ENCODE data around the gene PPP5C.

The PPP5C gene

GRCh38 chr19:46404753-46405468 is 58.0 kb downstream of the PPP5C start:
- 0 out of 2 replicates have a peak, but pooled peaks have one; percentile 5 for TF ChIP-seq CTCF (IDR thresholded peaks at IDR 0.05; ENCODE audit: borderline replicate concordance, insufficient read depth, low read depth, low read length)
- no peak overlapping the region for H3K4me3 ChIP-seq (ENCODE audit: low read depth, low read length)

GRCh38 chr19:46406976-46407375 is 60.1 kb downstream of the PPP5C start:
- H3K4me3 ChIP-seq (ENCODE audit: low read depth, low read length), result no peak overlapping the region
- TF ChIP-seq CTCF (IDR thresholded peaks at IDR 0.05; ENCODE audit: borderline replicate concordance, insufficient read depth, low read depth, low read length), result no peak

DNA sequence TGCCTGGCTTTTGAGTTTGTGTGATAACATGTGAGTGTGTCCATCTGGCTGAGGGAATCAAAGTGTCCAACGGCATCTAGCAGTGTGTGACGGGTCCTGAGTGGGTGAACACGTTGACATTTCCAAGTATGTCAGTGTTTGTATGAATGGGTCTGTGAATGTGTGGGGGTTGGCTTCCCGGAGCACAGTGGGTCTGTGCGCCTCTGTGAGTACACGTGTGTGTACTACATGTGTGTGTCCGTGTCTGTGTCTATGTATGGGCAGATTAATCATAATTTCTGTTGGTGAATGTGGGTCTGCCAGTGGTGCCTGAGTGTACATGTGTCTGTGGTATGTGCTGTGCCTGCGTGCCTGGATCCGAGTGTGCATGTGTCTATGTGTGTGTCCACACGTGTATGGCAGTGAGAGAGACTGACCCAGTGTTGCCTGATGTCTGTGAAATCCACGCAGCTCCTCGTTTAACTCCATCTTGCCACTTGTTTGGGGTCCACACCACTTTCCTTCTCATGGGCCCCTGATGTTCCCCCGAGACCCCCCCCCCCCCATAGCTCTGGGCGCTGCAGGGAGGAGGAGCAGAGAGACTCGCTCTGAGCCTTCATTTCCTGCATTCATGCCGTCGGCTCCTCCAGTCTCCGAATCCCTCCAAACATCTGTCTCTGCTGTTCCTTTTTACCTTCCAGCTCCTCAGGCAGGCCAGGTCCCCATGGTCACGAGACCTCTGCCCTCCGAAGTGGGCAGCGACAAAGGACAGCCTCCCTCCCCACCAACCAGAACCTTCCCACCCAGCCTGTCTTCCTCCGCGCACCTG is 61.2 kb downstream of the PPP5C start:
- no peak overlapping the region for H3K4me3 ChIP-seq (ENCODE audit: low read depth, low read length)

GRCh38 chr19:46408664-46409039 is 61.8 kb downstream of the PPP5C start:
- TF ChIP-seq CTCF (IDR thresholded peaks at IDR 0.05; ENCODE audit: borderline replicate concordance, insufficient read depth, low read depth, low read length), result no peak
- no peak overlapping the region for H3K4me3 ChIP-seq (ENCODE audit: low read depth, low read length)

More for the DNA sequence above, 61.2 kb downstream of the PPP5C start:
- no peak for TF ChIP-seq CTCF (IDR thresholded peaks at IDR 0.05; ENCODE audit: borderline replicate concordance, insufficient read depth, low read depth, low read length)

GRCh38 chr19:46409191-46409590 is 62.3 kb downstream of the PPP5C start:
- no peak for TF ChIP-seq CTCF (IDR thresholded peaks at IDR 0.05; ENCODE audit: borderline replicate concordance, insufficient read depth, low read depth, low read length)
- no peak overlapping the region for H3K4me3 ChIP-seq (ENCODE audit: low read depth, low read length)

DNA sequence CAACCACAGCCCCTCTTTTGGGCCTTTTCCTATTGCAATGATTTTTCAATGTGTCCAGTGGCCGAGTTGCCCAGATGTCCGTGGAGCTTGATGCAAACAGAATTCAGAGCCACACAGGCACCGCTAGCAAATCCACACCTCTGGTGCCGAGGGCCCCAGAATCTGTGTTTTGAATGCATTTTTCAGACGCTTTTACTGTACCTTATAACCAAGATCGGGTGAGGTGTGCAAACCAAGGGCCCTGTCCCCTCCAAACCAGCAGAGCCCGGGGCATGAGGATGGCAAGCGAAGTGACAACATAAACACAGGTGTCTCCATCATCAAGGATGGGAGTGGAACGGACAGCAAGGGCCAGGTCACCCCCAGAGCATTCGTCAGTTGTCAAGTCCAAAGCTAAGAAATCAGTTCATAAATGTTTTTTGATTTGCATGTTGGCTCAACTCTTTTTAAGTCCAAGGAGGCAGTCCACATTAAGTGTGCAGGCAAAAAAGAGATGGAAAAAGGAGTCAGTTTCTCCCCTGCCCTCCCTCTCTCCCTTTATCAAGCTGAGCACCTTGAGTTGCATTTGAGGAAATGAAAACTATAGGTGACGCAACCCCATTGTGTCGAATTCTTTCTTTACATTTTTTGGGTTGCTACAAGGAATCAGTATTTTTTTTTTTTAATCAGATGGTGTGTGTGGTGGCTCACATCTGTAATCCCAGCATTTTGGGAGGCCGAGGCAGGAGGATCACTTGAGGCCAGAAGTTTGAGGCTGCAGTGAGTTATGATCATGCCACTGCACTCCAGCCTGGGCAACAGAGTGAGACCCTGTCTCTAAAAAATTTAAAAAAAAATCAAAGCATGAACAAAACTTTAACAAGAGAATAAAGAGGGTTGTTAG is 63.6 kb downstream of the PPP5C start:
- TF ChIP-seq CTCF (IDR thresholded peaks at IDR 0.05; ENCODE audit: borderline replicate concordance, insufficient read depth, low read depth, low read length), result no peak
- no peak overlapping the region for H3K4me3 ChIP-seq (ENCODE audit: low read depth, low read length)
